ENCODE data around the gene OSBPL10.

OSBPL10 gene

GRCh38 chr3:31636694-31637442 lies 344.2 kb downstream of the OSBPL10 start:
- in situ Hi-C loops (cut with HindIII; ENCODE audit: low sequenced_read_pairs) = no loop called here

- in situ Hi-C loops (cut with HindIII; ENCODE audit: low sequenced_read_pairs) = no loop called here
Observed at GRCh38 chr3:31636049-31636448, 345.0 kb downstream of the OSBPL10 start.

- in situ Hi-C loops (cut with HindIII; ENCODE audit: low sequenced_read_pairs) = no loop called here
Observed at GRCh38 chr3:31635545-31635944, 345.5 kb downstream of the OSBPL10 start.

- in situ Hi-C loops (cut with HindIII; ENCODE audit: low sequenced_read_pairs) = no loop called here
Observed at GRCh38 chr3:31634476-31634875, 346.6 kb downstream of the OSBPL10 start.

GRCh38 chr3:31629054-31629453 lies 352.0 kb downstream of the OSBPL10 start:
- in situ Hi-C loops (cut with HindIII; ENCODE audit: low sequenced_read_pairs) = no loop called here

- in situ Hi-C loops (cut with HindIII; ENCODE audit: low sequenced_read_pairs) = no loop called here
Observed at GRCh38 chr3:31625358-31625757, 355.7 kb downstream of the OSBPL10 start.

GRCh38 chr3:31624083-31624709 lies 356.9 kb downstream of the OSBPL10 start:
- in situ Hi-C loops (cut with HindIII; ENCODE audit: low sequenced_read_pairs) = no loop called here

GRCh38 chr3:31622636-31623288 lies 358.3 kb downstream of the OSBPL10 start:
- in situ Hi-C loops (cut with HindIII; ENCODE audit: low sequenced_read_pairs) = no loop called here

- in situ Hi-C loops (cut with HindIII; ENCODE audit: low sequenced_read_pairs) = no loop called here
Observed at GRCh38 chr3:31621314-31621713, 359.7 kb downstream of the OSBPL10 start.

- in situ Hi-C loops (cut with HindIII; ENCODE audit: low sequenced_read_pairs) = no loop called here
Observed at GRCh38 chr3:31620656-31621055, 360.4 kb downstream of the OSBPL10 start.

- in situ Hi-C loops (cut with HindIII; ENCODE audit: low sequenced_read_pairs) = no loop called here
Observed at GRCh38 chr3:31616711-31617110, 364.4 kb downstream of the OSBPL10 start.

GRCh38 chr3:31615071-31615875 lies 365.8 kb downstream of the OSBPL10 start:
- in situ Hi-C loops (cut with HindIII; ENCODE audit: low sequenced_read_pairs) = no loop called here

GRCh38 chr3:31614162-31614921 lies 366.7 kb downstream of the OSBPL10 start:
- in situ Hi-C loops (cut with HindIII; ENCODE audit: low sequenced_read_pairs) = no loop called here

- in situ Hi-C loops (cut with HindIII; ENCODE audit: low sequenced_read_pairs) = no loop called here
Observed at GRCh38 chr3:31613654-31614053, 367.4 kb downstream of the OSBPL10 start.

GRCh38 chr3:31613177-31613576 lies 367.9 kb downstream of the OSBPL10 start:
- in situ Hi-C loops (cut with HindIII; ENCODE audit: low sequenced_read_pairs) = no loop called here
